ENCODE data around the gene LTF. TPM values are rescaled to one million over a fixed set of nuclear protein-coding genes. Genes with fewer than 3 reads are reported as not detected.
A peak's percentile ranks its signal among the peaks of the same experiment; 100 is the strongest.

LTF gene
- total RNA-seq, 6 experiments from 2014 or later: 0.19 to 3.6 (median 2.0) TPM

DNA sequence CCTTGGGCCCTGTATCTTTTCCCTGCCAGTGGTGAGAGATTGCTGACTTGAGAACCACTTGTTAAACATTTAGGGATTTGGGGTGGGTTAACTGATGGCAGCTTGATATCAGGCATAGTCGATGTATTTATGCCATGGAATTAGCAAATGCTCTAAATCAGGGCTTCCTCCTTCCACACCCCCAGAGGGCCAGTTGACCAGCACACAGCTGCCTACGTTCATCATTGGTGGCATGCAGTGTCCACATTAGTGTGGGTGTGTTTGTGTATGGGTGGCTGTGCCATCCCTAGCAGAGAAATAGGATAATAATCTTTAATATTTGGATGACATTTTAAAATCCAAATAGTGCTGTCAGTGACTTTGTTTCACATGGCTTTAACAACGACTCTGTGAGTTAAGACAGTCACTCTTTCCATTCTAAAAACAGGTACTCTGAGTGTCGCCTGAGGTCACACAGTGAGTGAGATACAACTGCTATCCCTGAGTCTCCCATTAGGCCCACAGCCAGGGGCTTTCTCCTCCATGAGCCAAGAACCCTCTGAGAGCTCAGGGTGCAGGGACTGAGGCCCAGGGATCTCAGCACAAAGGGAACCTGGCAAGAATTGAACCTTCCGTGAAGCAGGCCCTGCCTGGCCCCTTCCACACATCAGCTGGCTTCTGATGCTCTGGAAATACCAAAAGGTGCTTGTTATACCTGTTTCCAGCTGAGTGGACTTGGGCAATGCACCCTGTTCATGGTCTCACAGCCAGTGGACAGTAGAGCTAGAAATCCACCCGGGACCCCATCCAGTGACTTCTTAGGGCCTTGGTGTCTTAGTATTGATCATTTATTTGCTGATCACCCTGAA, 4.3 kb upstream of the LTF start:
- DNase-seq (peak in 1 of 3 donors; percentile 23), ATAC-seq (no peak)
- H3K36me3 ChIP-seq: no peaks in the 10 kb centered on the region
- no peak overlapping the region for H3K27ac ChIP-seq
- intact Hi-C loops (cut with DNase I): no loop called here
- TF ChIP-seq, protein P1, sequence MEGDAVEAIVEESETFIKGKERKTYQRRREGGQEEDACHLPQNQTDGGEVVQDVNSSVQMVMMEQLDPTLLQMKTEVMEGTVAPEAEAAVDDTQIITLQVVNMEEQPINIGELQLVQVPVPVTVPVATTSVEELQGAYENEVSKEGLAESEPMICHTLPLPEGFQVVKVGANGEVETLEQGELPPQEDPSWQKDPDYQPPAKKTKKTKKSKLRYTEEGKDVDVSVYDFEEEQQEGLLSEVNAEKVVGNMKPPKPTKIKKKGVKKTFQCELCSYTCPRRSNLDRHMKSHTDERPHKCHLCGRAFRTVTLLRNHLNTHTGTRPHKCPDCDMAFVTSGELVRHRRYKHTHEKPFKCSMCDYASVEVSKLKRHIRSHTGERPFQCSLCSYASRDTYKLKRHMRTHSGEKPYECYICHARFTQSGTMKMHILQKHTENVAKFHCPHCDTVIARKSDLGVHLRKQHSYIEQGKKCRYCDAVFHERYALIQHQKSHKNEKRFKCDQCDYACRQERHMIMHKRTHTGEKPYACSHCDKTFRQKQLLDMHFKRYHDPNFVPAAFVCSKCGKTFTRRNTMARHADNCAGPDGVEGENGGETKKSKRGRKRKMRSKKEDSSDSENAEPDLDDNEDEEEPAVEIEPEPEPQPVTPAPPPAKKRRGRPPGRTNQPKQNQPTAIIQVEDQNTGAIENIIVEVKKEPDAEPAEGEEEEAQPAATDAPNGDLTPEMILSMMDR (IDR thresholded peaks at IDR 0.05): no peak
- TF ChIP-seq POLR2A (IDR thresholded peaks at IDR 0.05): no peak
- H3K4me1 ChIP-seq: peaks cover 0 to 11% (median 0%) of the 10 kb centered on the region in 4 donors
- no peaks in the 10 kb centered on the region for H3K9me3 ChIP-seq
- H3K27me3 ChIP-seq: no peaks in the 10 kb centered on the region
- WGBS (ENCODE audit: insufficient coverage, low coverage, low lambda C conversion rate, missing lambda C conversion rate): 77% methylated on average over 4 of the region's 6 CpGs
- H3K4me3 ChIP-seq: no peak overlapping the region

DNA sequence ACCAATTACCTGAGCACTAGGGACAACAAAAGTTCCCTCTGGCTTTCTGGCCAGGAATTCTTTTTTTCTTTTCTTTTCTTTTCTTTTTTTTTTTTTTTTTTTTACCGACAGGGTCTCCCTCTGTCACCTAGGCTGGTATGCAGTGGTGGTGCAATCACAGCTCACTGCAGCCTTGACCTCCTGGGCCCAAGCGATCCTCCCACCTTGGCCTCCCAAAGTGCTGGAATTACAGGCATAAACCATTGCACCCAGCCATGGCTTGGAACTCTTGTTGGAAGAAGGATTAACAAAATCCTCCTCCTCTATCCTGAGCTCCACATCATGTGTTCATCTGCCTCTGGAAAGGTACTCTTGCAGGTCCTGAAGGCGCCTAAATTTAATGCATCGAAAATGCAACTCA, 2.9 kb upstream of the LTF start:
- intact Hi-C loops (cut with DNase I): no loop called here
- no peak for TF ChIP-seq POLR2A (IDR thresholded peaks at IDR 0.05)
- H3K27me3 ChIP-seq: no peaks in the 10 kb centered on the region
- peaks cover 0 to 11% (median 0%) of the 10 kb centered on the region in 4 donors for H3K4me1 ChIP-seq
- DNase-seq (peak in 1 of 3 donors; percentile 11), ATAC-seq (no peak)
- no peaks in the 10 kb centered on the region for H3K9me3 ChIP-seq
- WGBS (ENCODE audit: insufficient coverage, low coverage, low lambda C conversion rate, missing lambda C conversion rate): 72% methylated on average over 3 of the region's 4 CpGs
- H3K36me3 ChIP-seq: no peaks in the 10 kb centered on the region
- H3K4me3 ChIP-seq: no peak overlapping the region
- no peak overlapping the region for H3K27ac ChIP-seq

DNA sequence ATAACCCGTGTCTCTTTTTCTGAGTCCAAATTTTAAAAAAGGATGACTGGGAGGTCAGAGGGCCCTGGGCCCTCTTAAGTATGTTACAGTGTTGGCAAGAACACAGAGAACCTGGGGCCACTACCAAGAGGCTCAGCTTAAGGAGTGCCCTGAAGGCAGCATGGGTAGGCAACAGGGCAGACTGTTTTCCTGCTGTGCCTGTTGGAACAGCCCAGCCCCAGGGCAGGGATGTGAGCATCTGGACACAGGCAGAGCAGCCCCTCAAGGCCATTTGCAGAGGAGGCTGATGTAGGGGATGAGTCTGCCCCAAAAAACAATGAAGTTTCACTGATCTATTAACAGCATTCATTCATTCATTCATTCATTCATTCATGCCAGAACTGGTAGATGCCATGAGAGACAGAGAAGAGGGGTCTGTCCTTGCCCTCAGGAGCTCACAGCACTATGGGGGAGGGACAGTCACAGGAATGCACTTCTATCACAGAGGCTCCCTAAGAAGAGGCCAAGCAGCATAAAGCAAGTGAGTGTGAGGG, 2.2 kb upstream of the LTF start:
- H3K27ac ChIP-seq: no peak overlapping the region
- DNase-seq: peak in 1 of 3 donors; percentile 14
- WGBS (ENCODE audit: insufficient coverage, low coverage, low lambda C conversion rate, missing lambda C conversion rate): 67% methylated on average over 1 of the region's 1 CpG

DNA sequence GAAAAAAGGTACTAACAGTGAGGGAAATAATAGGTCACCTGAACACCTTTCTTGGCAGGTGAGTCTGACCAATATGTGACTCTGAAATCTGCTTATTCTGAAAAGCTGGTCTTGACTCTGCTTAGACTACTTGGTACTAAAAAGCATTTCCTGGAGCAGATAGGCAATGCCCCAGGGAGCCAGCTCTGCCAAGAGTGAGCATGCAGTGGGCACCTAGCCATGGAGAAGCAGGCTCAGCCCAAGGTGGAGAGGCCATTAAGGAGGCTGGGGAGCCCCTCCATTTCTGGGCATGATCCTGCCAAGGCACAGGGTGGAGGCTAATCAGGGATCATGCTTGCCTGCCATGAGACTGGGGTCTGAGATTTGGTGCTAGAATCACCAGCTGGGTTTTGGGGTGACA, 1.6 kb upstream of the LTF start:
- peaks cover 0 to 11% (median 0%) of the 10 kb centered on the region in 4 donors for H3K4me1 ChIP-seq
- H3K36me3 ChIP-seq: no peaks in the 10 kb centered on the region
- intact Hi-C loops (cut with DNase I): no loop called here
- no peak overlapping the region for H3K4me3 ChIP-seq
- no peaks in the 10 kb centered on the region for H3K27me3 ChIP-seq
- DNase-seq (peak in 1 of 3 donors; percentile 38), ATAC-seq (no peak)
- TF ChIP-seq, protein P1 (IDR thresholded peaks at IDR 0.05): no peak
- TF ChIP-seq POLR2A (IDR thresholded peaks at IDR 0.05): no peak
- no peaks in the 10 kb centered on the region for H3K9me3 ChIP-seq
- no peak overlapping the region for H3K27ac ChIP-seq

More for the DNA sequence above, 2.2 kb upstream of the LTF start:
- no peak for ATAC-seq
- intact Hi-C loops (cut with DNase I): no loop called here
- H3K4me3 ChIP-seq: no peak overlapping the region
- no peaks in the 10 kb centered on the region for H3K9me3 ChIP-seq
- H3K4me1 ChIP-seq: peaks cover 0 to 11% (median 0%) of the 10 kb centered on the region in 4 donors
- TF ChIP-seq, protein P1 (IDR thresholded peaks at IDR 0.05): no peak
- no peak for TF ChIP-seq POLR2A (IDR thresholded peaks at IDR 0.05)
- no peaks in the 10 kb centered on the region for H3K27me3 ChIP-seq
- H3K36me3 ChIP-seq: no peaks in the 10 kb centered on the region

DNA sequence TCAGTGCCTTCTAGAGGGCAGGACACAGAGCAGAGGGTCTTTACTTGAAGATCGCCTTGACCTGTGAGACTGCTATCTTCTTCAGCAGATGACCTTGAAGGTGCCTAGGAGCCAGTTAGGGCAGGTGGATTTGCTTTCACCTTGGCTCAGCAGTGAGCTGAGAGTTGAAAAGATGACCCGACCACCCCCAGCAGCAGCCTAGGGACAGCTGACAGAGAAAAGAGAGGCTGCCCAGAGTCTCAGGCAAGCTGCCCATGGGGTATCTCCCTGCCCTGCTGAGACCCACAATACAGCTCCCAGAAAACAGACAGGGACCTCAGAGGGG, 453 bp upstream of the LTF start:
- Histone ChIP-seq H3K27me3 (no peaks in the 10 kb centered on the region), H3K9me3 (no peaks in the 10 kb centered on the region), H3K27ac (no peak overlapping the region), H3K4me3 (no peak overlapping the region), H3K4me1 (peaks cover 0 to 9% (median 0%) of the 10 kb centered on the region in 4 donors), H3K36me3 (no peaks in the 10 kb centered on the region)
- DNase-seq (peak in 1 of 3 donors; percentile 23), ATAC-seq (no peak)
- TF ChIP-seq, protein P1 (IDR thresholded peaks at IDR 0.05): no peak
- WGBS (ENCODE audit: insufficient coverage, low coverage, low lambda C conversion rate, missing lambda C conversion rate): no CpG with 5 or more reads among the region's 2 CpGs
- intact Hi-C loops (cut with DNase I): no loop called here

Data from right lobe of liver (tissue), 6 donors.